Jurkat, Clone E6-1 (cell line): ENCODE data around the gene EDAR.

ENCODE experiments used
- DNase-seq: peaks from one replicate; pipeline ENCODE4 v3.0.0-alpha.2; 2011; ENCODE audit warnings: low read depth, low spot score
- H3K4me3 ChIP-seq: 2 replicates; pipeline ENCODE4 v1.5.1; 2011; ENCODE audit warnings: mild to moderate bottlenecking, low read length, control low read depth, moderate library complexity

EDAR gene

DNA sequence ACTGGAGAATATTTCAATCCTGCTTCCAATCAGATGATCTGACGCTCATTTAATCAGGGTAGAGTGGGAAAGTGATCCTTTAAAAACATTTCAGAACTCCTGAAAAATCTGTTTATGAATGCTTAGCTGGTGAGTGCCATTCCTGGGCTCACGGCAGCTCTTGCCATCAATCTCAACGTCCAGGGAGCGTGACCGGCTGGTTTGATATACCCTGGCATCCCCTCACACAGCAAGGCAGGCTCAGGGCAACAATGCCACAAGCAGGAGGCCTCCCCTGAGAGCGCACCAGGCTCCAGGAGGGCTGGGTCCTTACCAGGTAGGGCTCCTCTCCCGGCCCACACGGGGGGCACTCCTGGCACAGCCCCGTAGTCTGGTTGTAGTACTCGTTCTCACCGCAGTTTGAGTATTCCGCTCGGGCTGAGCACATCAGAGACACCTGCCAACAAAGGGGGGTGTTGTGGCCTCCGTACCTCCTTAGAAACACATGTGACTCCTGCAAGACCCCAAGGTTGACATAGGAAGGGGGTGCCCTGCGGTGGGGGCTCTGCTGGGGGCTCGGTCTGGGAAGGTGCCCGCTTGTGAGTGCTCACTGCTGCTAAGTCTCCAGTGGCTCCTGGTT lies 59.1 kb downstream of the EDAR start:
- no peak overlapping the region for H3K4me3 ChIP-seq
- DNase-seq: no peak

- H3K4me3 ChIP-seq: no peak overlapping the region
- DNase-seq: no peak
Observed at GRCh38 chr2:108928660-108929377, 60.2 kb downstream of the EDAR start.

GRCh38 chr2:108927936-108928659 lies 60.9 kb downstream of the EDAR start:
- peak; percentile 37 for DNase-seq
- H3K4me3 ChIP-seq: no peak overlapping the region

GRCh38 chr2:108927405-108927804 lies 61.6 kb downstream of the EDAR start:
- H3K4me3 ChIP-seq: no peak overlapping the region
- no peak for DNase-seq

GRCh38 chr2:108926561-108927380 lies 62.2 kb downstream of the EDAR start:
- H3K4me3 ChIP-seq: no peak overlapping the region
- no peak for DNase-seq

DNA sequence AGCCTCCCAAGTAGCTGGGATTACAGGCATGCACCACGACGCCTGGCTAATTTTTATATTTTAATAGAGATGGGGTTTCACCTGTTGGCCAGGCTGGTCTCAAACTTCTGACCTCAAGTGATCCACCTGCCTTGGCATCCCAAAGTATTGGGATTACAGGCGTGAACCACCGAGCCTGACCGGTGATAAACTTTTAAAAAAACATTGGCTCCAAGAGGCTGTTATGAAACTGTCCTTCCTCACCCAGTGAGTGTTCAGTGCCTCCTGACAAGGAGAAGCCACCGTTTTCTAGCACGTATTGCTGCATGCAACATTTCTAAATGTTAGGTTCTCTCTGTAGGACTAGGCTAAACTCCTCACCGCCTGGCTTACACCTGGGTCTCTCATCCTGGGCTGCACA lies 63.3 kb downstream of the EDAR start:
- no peak for DNase-seq
- no peak overlapping the region for H3K4me3 ChIP-seq

DNA sequence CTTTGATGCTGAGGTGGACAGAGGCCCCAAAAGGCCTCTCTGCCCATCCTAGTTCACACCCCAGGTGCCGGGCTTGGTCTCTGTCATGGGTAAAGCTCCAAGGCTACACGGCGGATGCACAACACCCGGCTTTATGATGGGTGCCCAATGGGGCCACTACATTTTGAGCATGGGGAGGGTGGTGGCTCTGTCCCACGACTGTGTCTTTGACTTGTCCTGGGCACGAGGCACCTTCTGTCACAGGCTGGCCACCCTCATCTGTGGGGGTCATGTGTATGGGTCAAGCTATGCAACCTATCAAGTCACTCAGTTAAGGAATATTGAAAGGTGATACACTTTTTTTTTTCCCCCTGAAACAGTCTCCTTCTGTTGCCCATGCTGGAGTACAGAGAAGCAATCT lies 63.7 kb downstream of the EDAR start:
- DNase-seq: no peak
- no peak overlapping the region for H3K4me3 ChIP-seq

- DNase-seq: no peak
- H3K4me3 ChIP-seq: no peak overlapping the region
Observed at GRCh38 chr2:108924580-108925251, 64.3 kb downstream of the EDAR start.

GRCh38 chr2:108923736-108924579 lies 65.1 kb downstream of the EDAR start:
- no peak overlapping the region for H3K4me3 ChIP-seq
- no peak for DNase-seq

DNA sequence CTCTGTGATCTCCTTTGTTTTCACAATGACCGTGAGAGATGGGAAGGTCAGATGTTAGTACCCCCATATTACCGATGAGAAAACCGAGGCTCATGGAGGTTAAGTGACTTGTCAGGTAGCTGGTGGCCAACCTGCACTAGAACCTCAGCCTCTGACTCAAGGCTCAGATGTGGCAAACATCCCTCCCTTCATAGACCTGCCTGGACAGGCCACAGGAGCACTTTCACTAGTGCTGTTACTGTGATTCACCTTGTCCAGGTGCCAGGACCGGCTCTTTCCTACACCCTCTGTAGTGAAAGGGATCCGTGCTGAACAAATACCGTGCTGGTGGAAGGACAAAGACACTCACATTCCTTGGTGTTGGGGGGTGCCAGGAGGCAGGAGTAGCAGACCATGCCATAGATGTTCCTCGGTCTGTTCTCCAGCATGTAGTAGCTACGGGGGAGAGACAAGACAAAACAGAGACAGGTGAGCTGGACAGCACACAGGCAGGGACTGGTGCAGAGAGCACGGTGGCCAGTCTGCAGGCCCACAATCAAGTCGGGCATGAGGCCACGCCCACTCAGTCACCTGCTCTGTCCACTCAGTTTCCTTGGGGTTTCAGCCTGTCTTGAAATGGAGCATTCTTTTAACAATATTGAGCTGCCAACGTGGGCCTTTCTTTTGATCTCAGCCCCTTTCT lies 65.9 kb downstream of the EDAR start:
- no peak for DNase-seq
- no peak overlapping the region for H3K4me3 ChIP-seq

DNA sequence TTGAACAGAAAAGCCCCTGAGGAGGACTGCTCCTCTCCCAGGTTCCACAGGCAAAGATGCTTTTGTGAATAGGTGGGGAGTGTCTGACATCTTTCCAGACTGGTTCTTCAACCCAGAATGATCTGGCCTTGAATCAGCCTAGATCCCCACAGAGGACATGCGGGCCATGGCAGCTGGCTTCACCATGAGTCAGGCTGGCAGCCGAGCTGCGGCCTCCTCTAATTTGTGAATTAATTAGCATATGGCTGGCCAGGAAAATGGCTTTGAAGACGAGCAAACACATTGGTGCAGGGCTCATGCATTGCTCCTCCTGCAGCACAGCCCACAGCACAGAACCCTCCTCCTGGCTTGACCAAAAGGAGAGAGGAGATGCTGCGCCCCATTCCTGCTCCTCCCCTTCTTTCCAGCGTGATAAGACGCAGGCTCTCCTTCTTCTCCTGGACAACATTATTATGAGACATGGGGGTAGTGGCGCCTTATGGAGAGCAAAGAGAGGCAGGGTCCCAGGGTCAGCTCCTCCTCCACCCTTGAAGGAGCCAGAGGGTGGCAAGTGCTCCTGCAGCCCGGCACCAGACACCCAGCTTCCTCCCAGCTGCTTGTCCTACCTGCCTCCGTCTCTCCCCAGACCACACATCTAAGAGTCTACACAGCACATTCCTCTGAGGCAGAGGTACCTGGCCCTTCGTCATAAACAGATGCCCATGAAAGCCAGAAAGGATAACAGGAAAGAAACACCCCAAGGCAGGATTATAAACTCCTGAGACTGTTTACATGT lies 66.7 kb downstream of the EDAR start:
- DNase-seq: no peak
- H3K4me3 ChIP-seq: no peak overlapping the region

DNA sequence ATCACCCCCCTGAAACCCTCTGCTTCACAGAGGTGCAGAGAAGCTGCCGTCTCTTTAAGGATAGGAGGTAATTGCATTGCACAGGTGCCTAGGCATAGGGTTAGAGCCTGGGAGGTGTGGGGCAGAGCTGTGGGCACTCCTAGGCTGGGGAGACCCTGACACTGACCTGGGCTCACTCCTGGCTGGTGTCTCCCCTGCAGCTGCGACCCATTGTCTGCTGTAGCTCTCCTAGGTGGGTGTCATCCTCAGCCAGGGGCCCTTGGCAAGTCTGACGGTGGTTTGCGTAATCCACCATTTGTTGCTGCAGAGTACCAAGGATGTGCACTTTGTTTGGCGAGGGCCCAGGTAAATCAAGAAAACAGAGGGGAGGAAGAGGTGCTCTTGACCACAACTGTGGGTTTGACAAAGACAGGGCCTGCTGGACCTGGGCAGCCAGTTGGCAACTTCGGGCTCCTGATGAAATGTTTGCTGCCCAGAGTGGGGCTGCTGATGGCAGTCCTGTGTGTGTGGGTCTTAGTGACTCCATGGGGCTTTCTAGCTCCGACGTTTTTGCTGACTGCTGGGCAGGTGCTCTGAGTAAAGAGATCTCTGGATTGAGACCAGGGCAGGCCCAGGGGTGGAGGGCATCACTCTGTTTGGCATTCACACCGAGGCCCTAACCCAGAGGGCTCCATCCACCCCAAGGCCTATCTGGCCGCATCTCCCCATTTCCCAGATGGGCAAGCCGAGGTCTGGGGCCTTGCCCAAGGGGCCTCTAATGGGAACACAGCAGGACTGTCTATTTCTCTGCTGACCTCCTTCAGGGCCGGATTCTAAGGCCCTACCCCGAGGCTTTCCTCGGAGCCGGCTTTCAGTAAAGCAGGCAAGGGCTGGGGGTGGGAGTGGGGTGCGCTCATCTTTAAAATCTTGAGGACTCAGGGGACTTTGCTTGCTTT lies 67.7 kb downstream of the EDAR start:
- DNase-seq: no peak
- no peak overlapping the region for H3K4me3 ChIP-seq

DNA sequence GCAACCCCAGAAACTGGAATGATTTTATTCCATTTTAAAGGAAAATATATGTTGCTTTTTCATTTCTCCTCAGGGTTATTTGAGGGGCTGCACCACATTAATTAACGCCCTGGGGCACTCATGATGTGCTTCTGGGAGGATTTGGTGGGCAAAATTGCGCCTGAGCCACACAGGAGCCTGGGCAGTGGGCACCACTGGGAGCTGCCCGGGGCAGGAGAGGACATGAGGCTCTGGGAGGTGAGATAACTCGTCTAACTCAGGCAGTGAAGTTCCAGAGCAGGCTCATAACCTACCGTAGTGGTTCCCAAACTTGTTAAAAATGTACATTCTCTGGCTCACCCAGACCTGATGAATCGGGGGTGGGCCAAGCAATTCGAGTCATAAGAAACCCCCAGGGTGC lies 68.3 kb downstream of the EDAR start:
- H3K4me3 ChIP-seq: no peak overlapping the region
- DNase-seq: no peak

DNA sequence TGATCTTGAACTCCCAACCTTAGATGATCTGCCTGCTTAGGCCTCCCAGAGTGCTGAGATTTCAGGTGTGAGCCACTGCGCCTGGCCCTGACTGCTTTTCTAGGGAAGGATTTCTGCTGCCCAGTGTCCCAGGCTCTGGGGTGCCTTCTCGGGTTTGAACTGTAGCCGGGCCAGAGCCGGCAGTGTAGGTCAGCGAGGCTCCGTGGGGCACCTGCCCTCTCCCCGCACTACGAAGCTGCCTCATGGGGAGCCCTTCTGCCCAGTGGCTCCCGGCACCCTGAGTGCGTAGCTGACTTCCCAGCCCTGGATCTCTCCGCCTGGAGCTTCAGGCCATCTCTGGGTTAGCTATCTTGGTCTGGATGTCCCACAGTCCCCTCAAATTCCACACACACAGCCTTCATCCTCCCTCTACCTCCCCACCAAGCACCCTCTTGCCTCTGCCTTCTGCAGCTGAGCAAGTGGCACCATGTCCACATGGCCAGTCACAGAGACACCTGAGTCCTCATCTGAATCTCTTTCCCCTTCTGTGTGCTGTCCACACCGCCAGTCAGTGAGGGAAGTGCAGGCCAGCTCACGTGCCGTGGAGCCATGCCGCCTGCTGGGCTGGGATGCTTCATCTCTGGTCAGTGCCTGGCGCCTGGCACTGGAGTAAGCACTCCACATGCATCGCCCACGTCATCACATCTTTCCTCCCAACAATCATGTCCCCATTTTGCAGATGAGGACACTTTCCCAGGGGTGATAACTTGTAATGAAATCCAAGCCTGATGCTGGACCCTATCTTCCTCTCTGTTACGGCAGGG lies 69.2 kb downstream of the EDAR start:
- H3K4me3 ChIP-seq: no peak overlapping the region
- DNase-seq: no peak

DNA sequence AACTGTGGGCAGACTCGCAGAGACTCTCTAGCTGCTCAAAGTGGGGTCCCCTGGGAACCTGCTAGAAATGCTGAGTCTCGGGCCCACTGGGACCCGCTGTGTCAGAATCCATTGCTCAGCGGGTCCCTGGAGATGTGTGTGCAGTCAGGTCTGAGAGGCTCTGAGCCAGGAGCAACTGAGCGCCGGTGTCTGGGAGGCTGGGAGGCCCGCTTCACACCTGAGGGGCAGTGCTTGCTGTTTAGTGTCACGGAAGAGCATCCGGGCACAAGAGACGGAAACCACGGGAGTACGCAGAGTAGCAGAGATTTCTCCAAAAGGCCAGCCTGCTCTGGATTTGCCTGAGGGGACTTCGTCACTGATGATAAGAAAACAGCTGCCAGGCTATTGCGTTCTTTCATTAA lies 70.1 kb downstream of the EDAR start:
- no peak for DNase-seq
- no peak overlapping the region for H3K4me3 ChIP-seq
